Measurements from ENCODE around the gene ADM5.

ADM5 gene

DNA sequence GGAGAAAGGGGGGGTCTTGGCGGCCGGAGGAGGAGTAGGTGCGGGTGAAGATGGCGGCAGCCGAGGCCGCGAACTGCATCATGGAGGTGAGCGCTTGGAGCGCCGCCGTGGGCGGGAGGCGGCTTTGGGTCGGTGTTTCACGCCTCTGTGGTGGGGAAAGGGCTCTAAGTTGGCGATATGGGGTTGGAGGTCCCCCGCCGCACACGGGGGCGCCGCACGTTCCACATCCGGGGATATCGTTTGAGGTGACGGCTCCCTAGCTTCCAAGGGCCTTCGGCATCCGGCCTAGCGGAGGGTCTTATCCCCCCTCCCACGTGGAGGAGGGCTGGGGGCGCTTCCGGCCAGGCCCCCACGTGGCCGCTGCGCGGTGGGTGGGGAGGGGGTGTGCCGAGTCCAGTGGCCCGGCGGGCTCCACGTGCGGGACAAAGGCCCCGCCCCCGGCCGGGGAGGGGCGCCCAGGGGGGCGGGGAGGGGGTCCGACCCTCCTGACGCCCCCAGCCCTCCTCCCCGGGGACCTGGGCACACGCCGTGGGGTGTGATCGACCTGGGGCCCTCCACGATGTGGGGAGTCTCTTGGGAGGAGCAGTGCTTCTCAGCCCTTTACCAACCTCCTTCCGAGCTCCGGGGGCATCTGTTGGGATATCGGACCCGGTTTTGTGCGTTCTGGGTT, 12.0 kb upstream of the ADM5 start, which contains the start of gene PRMT1:
Gene PRMT1 (plus strand): TSS at position 41 of the 670 bp plus-strand sequence. CDS start 10 bp downstream, at position 51.
- TF ChIP-seq, protein P1, sequence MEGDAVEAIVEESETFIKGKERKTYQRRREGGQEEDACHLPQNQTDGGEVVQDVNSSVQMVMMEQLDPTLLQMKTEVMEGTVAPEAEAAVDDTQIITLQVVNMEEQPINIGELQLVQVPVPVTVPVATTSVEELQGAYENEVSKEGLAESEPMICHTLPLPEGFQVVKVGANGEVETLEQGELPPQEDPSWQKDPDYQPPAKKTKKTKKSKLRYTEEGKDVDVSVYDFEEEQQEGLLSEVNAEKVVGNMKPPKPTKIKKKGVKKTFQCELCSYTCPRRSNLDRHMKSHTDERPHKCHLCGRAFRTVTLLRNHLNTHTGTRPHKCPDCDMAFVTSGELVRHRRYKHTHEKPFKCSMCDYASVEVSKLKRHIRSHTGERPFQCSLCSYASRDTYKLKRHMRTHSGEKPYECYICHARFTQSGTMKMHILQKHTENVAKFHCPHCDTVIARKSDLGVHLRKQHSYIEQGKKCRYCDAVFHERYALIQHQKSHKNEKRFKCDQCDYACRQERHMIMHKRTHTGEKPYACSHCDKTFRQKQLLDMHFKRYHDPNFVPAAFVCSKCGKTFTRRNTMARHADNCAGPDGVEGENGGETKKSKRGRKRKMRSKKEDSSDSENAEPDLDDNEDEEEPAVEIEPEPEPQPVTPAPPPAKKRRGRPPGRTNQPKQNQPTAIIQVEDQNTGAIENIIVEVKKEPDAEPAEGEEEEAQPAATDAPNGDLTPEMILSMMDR (IDR thresholded peaks at IDR 0.05; ENCODE audit: insufficient read depth, low read length, missing control alignments), result no peak
- POLR2A ChIA-PET, result interaction anchor here (1.2 to 4.2 kb wide), 3 partner anchors 12 to 87 kb away, joined by 4 to 23 read pairs (median 17); partner anchors contain the start of genes BCL2L12, IRF3, RRAS and SCAF1
- H3K4me3 ChIP-seq (ENCODE audit: low read depth, low read length), result peak within 1 kb of the TSS; percentile 99
- no peak for DNase-seq (ENCODE audit: low read depth, low spot score)
- CTCF ChIA-PET, result interaction anchor here (0.6 to 5.9 kb wide), 9 partner anchors 8 to 175 kb away, joined by 3 to 39 read pairs (median 8); partner anchors contain the start of genes ADM5 and CPT1C

DNA sequence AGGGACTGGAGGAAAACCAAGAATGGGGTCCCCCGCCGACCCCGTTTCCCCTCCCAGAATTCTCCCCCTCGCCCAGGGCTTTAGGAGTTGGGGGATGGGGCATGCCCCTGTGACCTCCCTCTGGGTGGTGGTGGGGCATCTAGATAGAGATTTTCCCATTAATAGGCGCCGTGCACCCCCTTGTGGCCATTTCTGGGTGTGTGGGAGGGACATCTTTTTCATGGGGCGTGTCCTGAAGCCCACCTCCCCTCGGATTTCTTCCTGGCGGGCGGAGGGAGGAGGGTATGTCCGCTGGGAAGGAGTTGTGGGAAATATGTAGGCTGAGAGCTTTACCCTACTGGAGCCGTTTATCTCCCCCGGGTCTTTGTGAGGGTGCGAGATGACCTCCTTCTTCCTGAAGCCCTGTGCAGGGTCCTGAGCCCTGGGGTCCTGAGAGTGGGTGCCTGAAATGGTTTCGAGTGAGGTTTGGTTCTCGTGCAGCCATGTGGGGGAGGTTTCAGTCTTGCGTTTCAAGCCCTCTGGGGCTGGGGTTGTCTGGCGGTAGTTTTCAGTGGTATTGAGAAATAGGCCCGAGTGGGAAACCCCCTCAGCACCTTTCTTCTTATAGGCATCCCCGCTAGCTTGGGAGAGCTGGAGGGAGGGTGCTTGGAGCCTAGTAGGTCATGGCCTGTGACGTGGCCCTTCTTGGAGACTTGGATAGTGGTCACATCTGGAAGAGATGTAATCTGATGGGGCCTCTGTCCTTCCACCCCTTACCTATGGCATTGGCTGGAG, 11.3 kb upstream of the ADM5 start:
- POLR2A ChIA-PET, result interaction anchor here (4.2 kb wide), 1 partner anchor 37 kb away, joined by 23 read pairs; the partner anchor contains the start of genes RRAS and SCAF1
- no peak for DNase-seq (ENCODE audit: low read depth, low spot score)
- TF ChIP-seq, protein P1 (IDR thresholded peaks at IDR 0.05; ENCODE audit: insufficient read depth, low read length, missing control alignments), result peak; percentile 74
- peak overlapping the region; percentile 99 for H3K4me3 ChIP-seq (ENCODE audit: low read depth, low read length)
- CTCF ChIA-PET, result interaction anchor here (0.9 to 5.9 kb wide), 10 partner anchors 10 to 175 kb away, joined by 3 to 39 read pairs (median 6); partner anchors contain the start of genes ADM5 and CPT1C

DNA sequence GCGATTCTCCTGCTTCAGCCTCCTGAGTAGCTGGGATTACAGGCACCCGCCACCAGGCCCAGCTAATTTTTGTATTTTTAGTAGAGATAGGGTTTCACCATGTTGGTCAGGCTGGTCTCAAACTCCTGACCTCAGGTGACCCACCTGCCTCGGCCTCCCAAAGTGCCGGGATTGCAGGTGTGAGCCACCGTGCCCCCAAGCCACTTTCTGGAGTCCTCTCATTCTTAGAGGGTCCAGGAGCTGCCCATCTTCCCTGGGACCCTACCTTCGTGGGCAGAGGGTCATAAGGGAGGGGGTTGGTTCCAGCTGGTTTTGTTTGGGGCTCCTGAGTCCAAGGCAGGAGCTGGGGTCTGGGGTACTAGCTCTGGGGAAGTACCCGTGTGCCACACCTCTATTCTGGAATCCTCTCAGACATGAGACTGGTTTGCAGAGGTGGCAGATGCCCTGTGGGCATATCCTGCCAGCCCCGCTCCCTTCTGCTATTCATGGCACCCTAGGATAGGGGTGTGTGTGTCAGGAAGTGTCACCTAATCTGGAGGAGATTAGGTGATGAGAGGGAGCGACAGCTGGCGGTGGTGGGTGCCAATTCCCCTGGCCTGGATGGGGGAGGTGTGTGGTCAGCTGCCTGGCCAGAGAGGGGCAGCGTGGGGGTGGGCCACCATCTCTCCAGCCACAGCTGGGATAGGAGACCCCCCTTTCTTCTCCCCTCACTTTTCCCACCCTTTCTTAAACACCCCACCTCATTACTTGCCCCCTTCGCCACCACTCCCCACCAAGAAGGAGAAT, 10.2 kb upstream of the ADM5 start:
- no peak for DNase-seq (ENCODE audit: low read depth, low spot score)
- ChIA-PET CTCF (interaction anchor here (0.8 to 5.9 kb wide), 13 partner anchors 9 to 176 kb away, joined by 3 to 39 read pairs (median 5); partner anchors contain the start of genes ADM5 and CPT1C), POLR2A (interaction anchor here (0.6 kb wide), 1 partner anchor 67 kb away, joined by 3 read pairs; no protein-coding TSS in a partner anchor)
- TF ChIP-seq, protein P1 (IDR thresholded peaks at IDR 0.05; ENCODE audit: insufficient read depth, low read length, missing control alignments), result no peak
- H3K4me3 ChIP-seq (ENCODE audit: low read depth, low read length), result peak overlapping the region; percentile 12; the same call in 1 of the 2 replicates

DNA sequence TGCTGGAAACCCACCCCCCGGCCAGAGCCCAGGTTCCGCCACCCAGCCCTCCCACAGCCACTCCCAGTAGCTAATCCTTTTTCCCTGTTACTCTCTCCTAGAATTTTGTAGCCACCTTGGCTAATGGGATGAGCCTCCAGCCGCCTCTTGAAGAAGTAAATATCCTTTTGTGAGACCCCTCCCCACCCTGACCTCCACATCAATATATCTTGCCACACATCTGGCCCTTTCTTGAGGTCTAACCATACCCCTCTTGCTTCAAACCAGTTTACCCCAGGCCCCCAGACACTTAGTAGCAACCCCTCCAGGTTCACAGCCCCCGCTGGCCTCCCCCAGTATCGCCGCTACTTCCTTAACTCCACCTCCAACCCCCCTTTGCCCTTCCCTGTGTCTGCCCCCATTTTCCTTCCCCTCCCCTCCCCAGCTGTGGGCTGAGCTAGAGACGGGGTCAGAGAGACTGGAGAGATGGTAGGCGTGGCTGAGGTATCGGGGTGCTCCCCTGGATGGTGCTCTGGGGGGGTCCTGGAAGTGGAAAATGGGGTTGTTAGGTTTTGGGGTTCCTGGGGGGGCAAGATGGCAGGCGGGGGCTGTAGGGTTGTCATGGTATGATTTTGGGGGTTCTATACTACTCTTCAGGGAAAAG, 9.5 kb upstream of the ADM5 start:
- no peak overlapping the region; the same call in 1 of the 2 replicates for H3K4me3 ChIP-seq (ENCODE audit: low read depth, low read length)
- POLR2A ChIA-PET, result interaction anchor here (0.6 kb wide), 1 partner anchor 68 kb away, joined by 3 read pairs; no protein-coding TSS in a partner anchor
- DNase-seq (ENCODE audit: low read depth, low spot score), result no peak
- TF ChIP-seq, protein P1 (IDR thresholded peaks at IDR 0.05; ENCODE audit: insufficient read depth, low read length, missing control alignments), result no peak
- CTCF ChIA-PET, result interaction anchor here (0.8 to 5.9 kb wide), 10 partner anchors 9 to 177 kb away, joined by 3 to 39 read pairs (median 5); partner anchors contain the start of genes ADM5 and CPT1C
